ENCODE results near the gene MAPKAP1.

DNA sequence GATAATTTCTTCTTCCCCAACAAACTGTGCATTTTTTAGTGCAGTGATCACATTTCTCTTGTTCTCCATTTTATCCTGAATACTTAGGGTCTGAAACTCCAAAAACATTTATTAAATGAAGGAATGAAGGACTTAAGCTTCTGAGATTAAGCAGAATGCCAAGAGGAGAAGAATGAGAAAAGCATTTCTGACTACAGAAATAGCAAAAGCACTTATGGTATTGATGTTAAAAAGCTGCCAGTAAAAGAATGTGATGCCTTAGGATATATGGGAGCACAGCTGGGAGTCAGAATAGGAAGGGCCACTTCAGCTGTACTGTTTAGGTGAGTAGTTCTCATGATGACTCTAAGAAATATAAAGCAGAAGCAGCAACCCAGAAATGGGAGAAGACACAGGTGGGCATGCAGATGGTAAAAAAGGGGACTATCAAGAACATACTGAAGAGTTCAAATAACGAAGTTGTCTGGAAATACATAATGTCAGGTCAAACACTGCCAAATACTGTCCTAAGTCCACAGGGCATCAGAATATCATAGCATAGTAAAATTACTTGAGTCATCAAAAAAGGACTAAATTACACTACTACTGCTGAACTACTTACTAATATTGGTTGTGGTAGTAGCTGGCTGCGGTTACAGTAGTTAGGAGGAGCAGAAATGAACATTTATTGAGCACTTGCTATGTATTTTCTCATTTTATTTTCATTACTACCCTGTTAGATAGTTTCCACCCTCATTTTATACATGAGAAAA, 132.7 kb downstream of the MAPKAP1 start:
- TF ChIP-seq, protein P1, sequence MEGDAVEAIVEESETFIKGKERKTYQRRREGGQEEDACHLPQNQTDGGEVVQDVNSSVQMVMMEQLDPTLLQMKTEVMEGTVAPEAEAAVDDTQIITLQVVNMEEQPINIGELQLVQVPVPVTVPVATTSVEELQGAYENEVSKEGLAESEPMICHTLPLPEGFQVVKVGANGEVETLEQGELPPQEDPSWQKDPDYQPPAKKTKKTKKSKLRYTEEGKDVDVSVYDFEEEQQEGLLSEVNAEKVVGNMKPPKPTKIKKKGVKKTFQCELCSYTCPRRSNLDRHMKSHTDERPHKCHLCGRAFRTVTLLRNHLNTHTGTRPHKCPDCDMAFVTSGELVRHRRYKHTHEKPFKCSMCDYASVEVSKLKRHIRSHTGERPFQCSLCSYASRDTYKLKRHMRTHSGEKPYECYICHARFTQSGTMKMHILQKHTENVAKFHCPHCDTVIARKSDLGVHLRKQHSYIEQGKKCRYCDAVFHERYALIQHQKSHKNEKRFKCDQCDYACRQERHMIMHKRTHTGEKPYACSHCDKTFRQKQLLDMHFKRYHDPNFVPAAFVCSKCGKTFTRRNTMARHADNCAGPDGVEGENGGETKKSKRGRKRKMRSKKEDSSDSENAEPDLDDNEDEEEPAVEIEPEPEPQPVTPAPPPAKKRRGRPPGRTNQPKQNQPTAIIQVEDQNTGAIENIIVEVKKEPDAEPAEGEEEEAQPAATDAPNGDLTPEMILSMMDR (IDR thresholded peaks at IDR 0.05), result no peak
- TF ChIP-seq POLR2AphosphoS5 (IDR thresholded peaks at IDR 0.05; ENCODE audit: insufficient read depth in 1 of 2, low read depth in 1 of 2) (no peak), POLR2A (IDR thresholded peaks at IDR 0.05) (no peak)

Measured in vagina (tissue), 2 donors.